HG03520 (cell line): Measurements from ENCODE around the gene INPP5A.
"Not testable (repeated sequence)": the region's sequence is repeated elsewhere in the genome, so short reads cannot be mapped to it uniquely, and the experiment has no call there.

Source experiments
- ATAC-seq: cut with Tn5 transposase; IDR thresholded peaks from one replicate; pipeline ENCODE4 v1.9.1; 2021; ENCODE audit warnings: mild to moderate bottlenecking, moderate library complexity; ENCODE audit not compliant: unreplicated experiment

Gene INPP5A

GRCh38 chr10:132700156-132701098 is 162.8 kb downstream of the INPP5A start:
- no peak for ATAC-seq

GRCh38 chr10:132701099-132701845 is 163.7 kb downstream of the INPP5A start:
- ATAC-seq, result no peak

- no peak for ATAC-seq
Measured at GRCh38 chr10:132701846-132702190, 164.2 kb downstream of the INPP5A start.

GRCh38 chr10:132702601-132703418 is 165.2 kb downstream of the INPP5A start:
- ATAC-seq, result no peak

GRCh38 chr10:132703419-132704007 is 165.9 kb downstream of the INPP5A start:
- no peak for ATAC-seq

GRCh38 chr10:132704008-132704814 is 166.6 kb downstream of the INPP5A start:
- no peak for ATAC-seq

- not testable (repeated sequence) for ATAC-seq
Measured at GRCh38 chr10:132704815-132705064, 167.2 kb downstream of the INPP5A start.

- no peak for ATAC-seq
Measured at GRCh38 chr10:132705173-132705572, 167.6 kb downstream of the INPP5A start.

GRCh38 chr10:132705943-132706342 is 168.4 kb downstream of the INPP5A start:
- ATAC-seq, result no peak

- ATAC-seq, result no peak
Measured at GRCh38 chr10:132706701-132707100, 169.1 kb downstream of the INPP5A start.

- no peak for ATAC-seq
Measured at GRCh38 chr10:132707121-132707775, 169.7 kb downstream of the INPP5A start.

GRCh38 chr10:132707776-132708171 is 170.2 kb downstream of the INPP5A start:
- no peak for ATAC-seq

GRCh38 chr10:132708441-132708840 is 170.9 kb downstream of the INPP5A start:
- no peak for ATAC-seq

GRCh38 chr10:132708936-132709335 is 171.3 kb downstream of the INPP5A start:
- ATAC-seq, result no peak

GRCh38 chr10:132709471-132709951 is 171.9 kb downstream of the INPP5A start:
- no peak for ATAC-seq

- no peak for ATAC-seq
Measured at GRCh38 chr10:132710036-132710686, 172.6 kb downstream of the INPP5A start.

- ATAC-seq, result no peak
Measured at GRCh38 chr10:132710746-132711612, 173.4 kb downstream of the INPP5A start.

- no peak for ATAC-seq
Measured at GRCh38 chr10:132711613-132712121, 174.1 kb downstream of the INPP5A start.
